SK-N-SH treated with all-trans-retinoic acid at 6 μM for 48 hours (cell line): ENCODE measurements around the gene ATP1A3.

Experiments
- ATAC-seq: fragments of 200-7000 bp; cut with Tn5 transposase; 3 replicates; pipeline ENCODE4 v1.9.1; 2020; ENCODE audit warnings: mild to moderate bottlenecking, moderate library complexity
- BACH2 ChIP-seq: fragments of 250-450 bp; sonication (Bioruptor Pico); IDR thresholded peaks from 2 replicates; pipeline ENCODE4 v1.9.0; 2021; ENCODE audit warnings: mild to moderate bottlenecking, borderline replicate concordance
- CREB5 ChIP-seq: fragments of 250-450 bp; sonication (Bioruptor Pico); IDR thresholded peaks from 2 replicates; pipeline ENCODE4 v1.5.1; 2020; ENCODE audit warnings: low read depth, mild to moderate bottlenecking, moderate library complexity
- CSRNP3 ChIP-seq: fragments of 250-450 bp; sonication (Bioruptor Pico); IDR thresholded peaks from 2 replicates; pipeline ENCODE4 v1.5.1; 2021; ENCODE audit warnings: mild to moderate bottlenecking, moderate library complexity
- ESRRG ChIP-seq: fragments of 250-450 bp; sonication (Bioruptor Pico); IDR thresholded peaks from 2 replicates; pipeline ENCODE4 v1.6.1; 2021; ENCODE audit warnings: mild to moderate bottlenecking
- GLIS3 ChIP-seq: fragments of 250-450 bp; sonication (Bioruptor Pico); IDR thresholded peaks from 2 replicates; pipeline ENCODE4 v1.5.0; 2020; ENCODE audit warnings: mild to moderate bottlenecking, moderate library complexity
- ISL1 ChIP-seq: fragments of 250-450 bp; sonication (Bioruptor Pico); IDR thresholded peaks from 2 replicates; pipeline ENCODE4 v2.1.2; 2022; ENCODE audit warnings: mild to moderate bottlenecking, moderate library complexity
- OSR1 ChIP-seq: fragments of 250-450 bp; sonication (Bioruptor Pico); IDR thresholded peaks from 2 replicates; pipeline ENCODE4 v1.8.0; 2022; ENCODE audit warnings: moderate library complexity, mild to moderate bottlenecking, inconsistent platforms
- PATZ1 ChIP-seq: fragments of 250-450 bp; sonication (Bioruptor Pico); IDR thresholded peaks from 2 replicates; pipeline ENCODE4 v1.8.0; 2020; ENCODE audit warnings: mild to moderate bottlenecking, moderate library complexity, borderline replicate concordance
- POU6F1 ChIP-seq: fragments of 250-450 bp; sonication (Bioruptor Pico); IDR thresholded peaks from 2 replicates; pipeline ENCODE4 v1.8.0; 2021; ENCODE audit warnings: low read depth, mild to moderate bottlenecking, moderate library complexity, borderline replicate concordance
- RARB ChIP-seq: fragments of 250-450 bp; sonication (Bioruptor Pico); IDR thresholded peaks from 2 replicates; pipeline ENCODE4 v1.8.0; 2021; ENCODE audit warnings: mild to moderate bottlenecking, moderate library complexity
- SNAI2 ChIP-seq: fragments of 250-450 bp; sonication (Bioruptor Pico); IDR thresholded peaks from 2 replicates; pipeline ENCODE4 v1.5.0; 2020; ENCODE audit warnings: mild to moderate bottlenecking, moderate library complexity
- TCF4 ChIP-seq: fragments of 250-450 bp; sonication (Bioruptor Pico); IDR thresholded peaks from 2 replicates; pipeline ENCODE4 v1.8.0; 2021; ENCODE audit warnings: mild to moderate bottlenecking, moderate library complexity, borderline replicate concordance
- TOX ChIP-seq: fragments of 250-450 bp; sonication (Bioruptor Pico); IDR thresholded peaks from 2 replicates; pipeline ENCODE4 v1.8.0; 2021; ENCODE audit warnings: mild to moderate bottlenecking, moderate library complexity, borderline replicate concordance
- TSHZ2 ChIP-seq: fragments of 250-450 bp; sonication (Bioruptor Pico); IDR thresholded peaks from 2 replicates; pipeline ENCODE4 v1.5.0; 2020; ENCODE audit warnings: mild to moderate bottlenecking, moderate library complexity
- ZC3H10 ChIP-seq: fragments of 250-450 bp; sonication (Bioruptor Pico); IDR thresholded peaks from 2 replicates; pipeline ENCODE4 v1.5.1; 2021; ENCODE audit warnings: mild to moderate bottlenecking, moderate library complexity
- ZFP3 ChIP-seq: fragments of 250-450 bp; sonication (Bioruptor Pico); IDR thresholded peaks from 2 replicates; pipeline ENCODE4 v1.5.0; 2020; ENCODE audit warnings: mild to moderate bottlenecking, moderate library complexity
- ZFP30 ChIP-seq: fragments of 450-650 bp; formaldehyde crosslinking; IDR thresholded peaks from 2 replicates; pipeline ENCODE4 v1.5.0; 2022; ENCODE audit warnings: mild to moderate bottlenecking, moderate library complexity
- ZNF565 ChIP-seq: fragments of 450-650 bp; formaldehyde crosslinking; conservative IDR thresholded peaks from 2 replicates; pipeline ENCODE4 v1.5.0; 2020; ENCODE audit warnings: low read depth, mild to moderate bottlenecking, moderate library complexity
- ZNF8 ChIP-seq: fragments of 450-650 bp; formaldehyde crosslinking; IDR thresholded peaks from 2 replicates; pipeline ENCODE4 v1.5.0; 2020; ENCODE audit warnings: mild to moderate bottlenecking, moderate library complexity

Gene ATP1A3

GRCh38 chr19:41925208-41926003, 68.6 kb downstream of the ATP1A3 start:
- ATAC-seq = no peak
- TF ChIP-seq ESRRG (no peak), TSHZ2 (CRISPR knock-in tag) (no peak), ISL1 (CRISPR knock-in tag) (no peak), BACH2 (CRISPR knock-in tag) (no peak), GLIS3 (CRISPR knock-in tag) (no peak), ZFP3 (CRISPR knock-in tag) (no peak), SNAI2 (CRISPR knock-in tag) (no peak)

- no peak for ATAC-seq
- TF ChIP-seq ISL1 (CRISPR knock-in tag) = no peak
- TF ChIP-seq CREB5 (CRISPR knock-in tag) = no peak
- no peak for TF ChIP-seq PATZ1
- no peak for TF ChIP-seq ZFP3 (CRISPR knock-in tag)
- TF ChIP-seq ESRRG = no peak
- TF ChIP-seq ZFP30 = no peak
- TF ChIP-seq CSRNP3 (CRISPR knock-in tag) = no peak
- no peak for TF ChIP-seq RARB (CRISPR knock-in tag)
- no peak for TF ChIP-seq SNAI2 (CRISPR knock-in tag)
- TF ChIP-seq TOX = no peak
- TF ChIP-seq TCF4 = no peak
- no peak for TF ChIP-seq BACH2 (CRISPR knock-in tag)
- no peak for TF ChIP-seq ZNF565 (CRISPR knock-in tag)
- no peak for TF ChIP-seq POU6F1 (CRISPR knock-in tag)
- no peak for TF ChIP-seq ZC3H10 (CRISPR knock-in tag)
Measured at GRCh38 chr19:41924151-41925145, 69.6 kb downstream of the ATP1A3 start.

GRCh38 chr19:41923045-41923788, 70.8 kb downstream of the ATP1A3 start:
- ATAC-seq = no peak
- no peak for TF ChIP-seq OSR1 (CRISPR knock-in tag)
- no peak for TF ChIP-seq CSRNP3 (CRISPR knock-in tag)
- no peak for TF ChIP-seq TCF4
- no peak for TF ChIP-seq BACH2 (CRISPR knock-in tag)
- TF ChIP-seq ZNF565 (CRISPR knock-in tag) = no peak
- no peak for TF ChIP-seq ZNF8 (CRISPR knock-in tag)
- no peak for TF ChIP-seq POU6F1 (CRISPR knock-in tag)
- TF ChIP-seq ZFP3 (CRISPR knock-in tag) = no peak
- no peak for TF ChIP-seq ZC3H10 (CRISPR knock-in tag)
- TF ChIP-seq GLIS3 (CRISPR knock-in tag) = no peak
